GM23248 (cell line): Measurements from ENCODE around the gene KDM2A. TPM values are rescaled to one million over a fixed set of nuclear protein-coding genes. Genes with fewer than 3 reads are reported as not detected.

Experiments
- DNase-seq: peaks from one replicate; pipeline ENCODE4 v3.0.0-alpha.2; 2015
- H2AFZ ChIP-seq: fragments of 200-600 bp; sonication (generic); 2 replicates; pipeline ENCODE4 v1.6.1; 2016; ENCODE audit warnings: antibody characterized with exemption
- H3F3A ChIP-seq: fragments of 200-600 bp; sonication (generic); 2 replicates; pipeline ENCODE4 v1.6.1; 2016; ENCODE audit warnings: mild to moderate bottlenecking, antibody characterized with exemption, mixed run types; ENCODE audit not compliant: insufficient read depth
- H3K27ac ChIP-seq: fragments of 200-600 bp; sonication (generic); 2 replicates; pipeline ENCODE4 v1.5.1; 2016; ENCODE audit warnings: mild to moderate bottlenecking
- H3K27me3 ChIP-seq: fragments of 200-600 bp; sonication (generic); replicated peaks from 2 replicates; pipeline ENCODE4 v1.6.1; 2016; ENCODE audit warnings: mild to moderate bottlenecking; ENCODE audit not compliant: insufficient read depth
- H3K36me3 ChIP-seq: fragments of 200-600 bp; sonication (generic); 2 replicates; pipeline ENCODE4 v1.6.1; 2016; ENCODE audit warnings: low read depth, mild to moderate bottlenecking
- H3K4me1 ChIP-seq: fragments of 200-600 bp; sonication (generic); 2 replicates; pipeline ENCODE4 v1.6.1; 2016; ENCODE audit warnings: mild to moderate bottlenecking; ENCODE audit not compliant: insufficient read depth
- H3K4me2 ChIP-seq: fragments of 200-600 bp; sonication (generic); one replicate; pipeline ENCODE4 v1.6.1; 2016; ENCODE audit warnings: mild to moderate bottlenecking; ENCODE audit not compliant: unreplicated experiment
- H3K4me3 ChIP-seq: fragments of 200-600 bp; sonication (generic); 2 replicates; pipeline ENCODE4 v1.5.1; 2016; ENCODE audit warnings: mild to moderate bottlenecking
- H3K79me2 ChIP-seq: fragments of 200-600 bp; sonication (generic); 2 replicates; pipeline ENCODE4 v1.6.1; 2016; ENCODE audit warnings: mild to moderate bottlenecking; ENCODE audit not compliant: insufficient read depth
- H3K9ac ChIP-seq: fragments of 200-600 bp; sonication (generic); 2 replicates; pipeline ENCODE4 v1.6.1; 2016; ENCODE audit warnings: mild to moderate bottlenecking
- H3K9me2 ChIP-seq: fragments of 200-600 bp; sonication (generic); 2 replicates; pipeline ENCODE4 v1.6.1; 2016; ENCODE audit warnings: mixed run types, mild to moderate bottlenecking, moderate library complexity; ENCODE audit not compliant: insufficient read depth
- H3K9me3 ChIP-seq: fragments of 200-600 bp; sonication (generic); one replicate; pipeline ENCODE4 v1.6.1; 2017; ENCODE audit warnings: low read depth
- H4K20me1 ChIP-seq: fragments of 200-600 bp; sonication (generic); 2 replicates; pipeline ENCODE4 v1.6.0; 2016; ENCODE audit not compliant: insufficient read depth
- EZH2 ChIP-seq: fragments of 200-600 bp; sonication (generic); IDR thresholded peaks from 2 replicates; pipeline ENCODE4 v1.6.1; 2018; ENCODE audit warnings: antibody characterized with exemption, mild to moderate bottlenecking; ENCODE audit not compliant: insufficient read depth, poor library complexity, severe bottlenecking
- EZH2phosphoT487 ChIP-seq: fragments of 200-600 bp; sonication (generic); IDR thresholded peaks from 2 replicates; pipeline ENCODE4 v1.6.1; 2018; ENCODE audit warnings: antibody characterized with exemption, moderate library complexity, mild to moderate bottlenecking, low read depth; ENCODE audit not compliant: insufficient read depth
- WGBS, 2 experiments: methylation state at CpG; one replicate each; pipeline ENCODE4 v1.1.6; 2015 to 2017; ENCODE audit warnings: low lambda C conversion rate in 2 of 2, low coverage in 1 of 2; ENCODE audit errors: missing lambda C conversion rate in 2 of 2; 5-methylcytosine and 5-hydroxymethylcytosine counted together
- in situ Hi-C: fragments of 300-500 bp; cut with MboI; formaldehyde crosslinking; loops from 2 replicates; pipeline ENCODE4 v1.15.0; 2020
- polyA plus RNA-seq: library from polyadenylated mRNA; unstranded; fragments of >200 nt; fragmentation: Nextera tagmentation; extraction: Ambion mirVana; gene quantifications from 2 replicates; pipeline ENCODE4 v1.2.1, GENCODE V29; 2016
- total RNA-seq: library from RNA; depleted of rRNA; stranded (reverse); fragments of >200 nt; shearing (Covaris generic); gene quantifications from 2 replicates; pipeline ENCODE4 v1.2.3, GENCODE V29; 2014

Gene KDM2A
- total and polyA plus RNA-seq, 2 experiments from 2014 or later, result 12.1 to 34.4 TPM

DNA sequence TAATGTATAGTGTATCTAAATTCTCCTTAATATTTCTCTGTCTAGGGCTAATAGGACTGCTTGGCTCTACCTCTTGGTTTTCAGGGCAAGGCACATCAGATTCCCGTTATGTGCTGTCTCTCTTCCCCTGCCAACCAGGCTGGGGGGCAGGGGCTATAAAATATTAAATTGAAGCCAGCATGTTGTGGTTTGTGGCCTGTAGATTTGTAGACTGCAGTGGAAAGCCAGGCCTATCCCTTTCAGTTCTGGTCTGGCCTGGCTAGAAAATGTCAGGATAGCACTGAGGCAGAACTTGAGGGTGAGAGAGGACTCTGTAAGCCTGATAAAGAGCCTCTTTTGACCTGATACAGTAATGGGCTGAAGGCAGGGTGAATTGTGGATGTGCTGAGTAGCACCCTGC, 132.8 kb downstream of the KDM2A start:
- 38 to 52% methylated on average over 1 of the region's 1 CpG for WGBS, 2 experiments
- Histone ChIP-seq H3F3A (peaks cover 68% of the 10 kb centered on the region), H3K27ac (no peak overlapping the region), H3K4me3 (no peak overlapping the region), H3K9me2 (no peaks in the 10 kb centered on the region), H4K20me1 (no peaks in the 10 kb centered on the region), H3K36me3 (peaks cover 86% of the 10 kb centered on the region), H2AFZ (no peak overlapping the region), H3K9me3 (no peaks in the 10 kb centered on the region), H3K9ac (no peak overlapping the region), H3K4me1 (peaks cover 17% of the 10 kb centered on the region), H3K79me2 (peaks cover 46% of the 10 kb centered on the region), H3K27me3 (no peaks in the 10 kb centered on the region), H3K4me2 (no peak overlapping the region)
- TF ChIP-seq EZH2 (no peak), EZH2phosphoT487 (no peak)
- no peak for DNase-seq
- in situ Hi-C loops, result no loop called here

GRCh38 chr11:67252831-67253239, 133.8 kb downstream of the KDM2A start:
- Histone ChIP-seq H3K4me3 (no peak overlapping the region), H2AFZ (no peak overlapping the region), H3K4me1 (peaks cover 12% of the 10 kb centered on the region), H3K79me2 (peaks cover 37% of the 10 kb centered on the region), H3K4me2 (no peak overlapping the region), H3F3A (peaks cover 68% of the 10 kb centered on the region), H3K27me3 (no peaks in the 10 kb centered on the region), H4K20me1 (no peaks in the 10 kb centered on the region), H3K36me3 (peaks cover 85% of the 10 kb centered on the region), H3K9me2 (no peaks in the 10 kb centered on the region), H3K9ac (no peak overlapping the region), H3K27ac (no peak overlapping the region), H3K9me3 (no peaks in the 10 kb centered on the region)
- TF ChIP-seq EZH2 (no peak), EZH2phosphoT487 (no peak)
- peak; percentile 65 for DNase-seq
- in situ Hi-C loops, result no loop called here
- WGBS, 2 experiments, result 83% methylated on average over 4 of the region's 4 CpGs

DNA sequence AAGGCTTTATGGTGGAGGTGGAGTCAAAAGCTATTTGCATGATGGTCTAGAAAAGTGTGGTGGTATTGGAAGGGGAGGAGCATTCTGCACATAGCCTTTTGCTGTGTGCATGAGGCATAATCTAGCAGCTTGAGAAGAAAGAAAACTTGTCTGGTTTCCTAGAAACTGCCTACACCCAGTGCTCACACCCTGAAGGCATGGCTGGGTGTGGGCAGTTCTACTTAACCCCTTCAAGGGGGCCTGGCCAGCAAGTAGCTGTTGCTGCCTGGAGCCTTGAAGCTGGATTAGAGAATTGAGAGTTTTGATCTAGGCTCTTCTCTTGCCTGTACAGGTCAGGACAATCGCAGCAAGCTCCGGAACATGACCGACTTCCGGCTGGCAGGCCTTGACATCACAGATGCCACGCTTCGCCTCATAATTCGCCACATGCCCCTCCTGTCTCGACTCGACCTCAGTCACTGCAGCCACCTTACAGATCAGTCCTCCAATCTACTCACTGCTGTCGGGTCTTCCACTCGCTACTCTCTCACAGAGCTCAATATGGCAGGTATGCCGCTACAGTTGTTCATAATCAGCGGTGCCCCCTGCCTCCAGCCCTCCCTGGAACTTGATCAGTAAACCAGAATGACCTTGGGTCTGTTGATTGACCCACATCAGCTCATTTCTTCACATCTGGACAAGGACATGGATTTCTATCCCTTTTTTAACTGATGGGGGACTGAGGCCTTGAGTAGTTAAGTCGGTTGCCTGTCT, 135.0 kb downstream of the KDM2A start:
- peaks cover 73% of the 10 kb centered on the region for H3K36me3 ChIP-seq
- no peaks in the 10 kb centered on the region for H3K9me3 ChIP-seq
- no peak overlapping the region for H2AFZ ChIP-seq
- H3K4me2 ChIP-seq, result no peak overlapping the region
- H3K9ac ChIP-seq, result no peak overlapping the region
- DNase-seq, result no peak
- H3K27ac ChIP-seq, result no peak overlapping the region
- no peaks in the 10 kb centered on the region for H3K9me2 ChIP-seq
- H3K27me3 ChIP-seq, result no peaks in the 10 kb centered on the region
- no peaks in the 10 kb centered on the region for H3K4me1 ChIP-seq
- in situ Hi-C loops, result no loop called here
- TF ChIP-seq EZH2phosphoT487 (no peak), EZH2 (no peak)
- H3F3A ChIP-seq, result peaks cover 65% of the 10 kb centered on the region
- WGBS, 2 experiments, result 91 to 95% methylated on average over 14 of the region's 14 CpGs
- peaks cover 26% of the 10 kb centered on the region for H3K79me2 ChIP-seq
- no peaks in the 10 kb centered on the region for H4K20me1 ChIP-seq
- no peak overlapping the region for H3K4me3 ChIP-seq

- H2AFZ ChIP-seq, result no peak overlapping the region
- H3K4me3 ChIP-seq, result no peak overlapping the region
- peaks cover 58% of the 10 kb centered on the region for H3F3A ChIP-seq
- TF ChIP-seq EZH2phosphoT487 (no peak), EZH2 (no peak)
- H3K27me3 ChIP-seq, result no peaks in the 10 kb centered on the region
- no peak for DNase-seq
- no peaks in the 10 kb centered on the region for H3K9me2 ChIP-seq
- H3K79me2 ChIP-seq, result peaks cover 18% of the 10 kb centered on the region
- H4K20me1 ChIP-seq, result no peaks in the 10 kb centered on the region
- H3K9me3 ChIP-seq, result no peaks in the 10 kb centered on the region
- no peak overlapping the region for H3K9ac ChIP-seq
- H3K36me3 ChIP-seq, result peaks cover 65% of the 10 kb centered on the region
- 87 to 90% methylated on average over 15 of the region's 15 CpGs for WGBS, 2 experiments
- in situ Hi-C loops, result no loop called here
- no peaks in the 10 kb centered on the region for H3K4me1 ChIP-seq
- no peak overlapping the region for H3K27ac ChIP-seq
- H3K4me2 ChIP-seq, result no peak overlapping the region
These were observed 135.7 kb downstream of the KDM2A start for GRCh38 chr11:67254798-67255197.
